HCT116 (cell line): ENCODE data around the gene MAOA. TPM values are rescaled to one million over a fixed set of nuclear protein-coding genes. Genes with fewer than 3 reads are reported as not detected.

ENCODE experiments used
- ATAC-seq: fragments of 200-7000 bp; cut with Tn5 transposase; 2 replicates; pipeline ENCODE4 v1.9.1; 2020; ENCODE audit warnings: mild to moderate bottlenecking, moderate library complexity
- BruUV-seq: library from RNA; stranded (reverse); fragments of 400-500 nt; replicated peaks from 2 replicates; lab custom pipeline; 2021; lab: Mats Ljungman, UMichigan
- CTCF ChIA-PET: fragments of 300-600 bp; sonication (Branson Sonifier 250); formaldehyde crosslinking; loops from one replicate; lab custom pipeline; 2021; ENCODE audit warnings: antibody characterized with exemption; lab: Charles Lee
- POLR2A ChIA-PET: fragments of 300-600, 350-600 bp; sonication (Branson Sonifier 250); formaldehyde crosslinking; loops from one replicate; lab custom pipeline; 2021; ENCODE audit warnings: antibody characterized with exemption; lab: Charles Lee
- RAD21 ChIA-PET, 2 experiments: fragments of 300-600 bp; sonication (Branson Sonifier 250); formaldehyde crosslinking; loops; one replicate each; lab custom pipeline; 2023; ENCODE audit warnings: low total read pairs in 2 of 2; ENCODE audit not compliant: uncharacterized antibody in 2 of 2, unreplicated experiment in 2 of 2, low non-redundant PET in 1 of 2; lab: Charles Lee
- DNase-seq: peaks from one replicate; pipeline ENCODE4 v3.0.0-alpha.2; 2010; ENCODE audit warnings: low read depth, low spot score
- H2AFZ ChIP-seq: fragments of 200-600 bp; shearing (Covaris generic), sonication (generic); 2 replicates; pipeline ENCODE4 v1.6.1; 2017; ENCODE audit warnings: low read depth, mixed run types, mixed read lengths, antibody characterized with exemption, low read length; ENCODE audit not compliant: poor library complexity, severe bottlenecking
- H3K27ac ChIP-seq: 2 replicates; pipeline ENCODE4 v1.5.1; 2012; ENCODE audit warnings: low read depth, low read length
- H3K27me3 ChIP-seq: fragments of 200-600 bp; sonication (generic); 2 replicates; pipeline ENCODE4 v1.6.1; 2016; ENCODE audit warnings: mixed run types, low read length, mixed read lengths; ENCODE audit not compliant: insufficient read depth
- H3K36me3 ChIP-seq, 2 experiments: fragments of 200-500 bp in 1 of 2; fragments of 200-600 bp in 1 of 2; sonication (Bioruptor generic) in 1 of 2; sonication (generic) in 1 of 2; 2 replicates each; pipeline versions ENCODE4 v1.5.1 to v1.6.1; 2014 to 2016; ENCODE audit warnings: low read length in 2 of 2, inconsistent platforms in 1 of 2, mixed read lengths in 1 of 2, mixed run types in 1 of 2; ENCODE audit not compliant: insufficient read depth in 2 of 2, control insufficient read depth in 1 of 2
- H3K4me1 ChIP-seq, 2 experiments: fragments of 200-600 bp in 1 of 2; sonication (generic) in 1 of 2; 2 replicates each; pipeline versions ENCODE4 v1.5.1 to v1.6.1; 2012 to 2017; ENCODE audit warnings: low read length in 2 of 2, inconsistent platforms in 1 of 2, mild to moderate bottlenecking in 1 of 2, mixed read lengths in 1 of 2, mixed run types in 1 of 2, moderate library complexity in 1 of 2; ENCODE audit not compliant: insufficient read depth in 2 of 2, control insufficient read depth in 1 of 2
- H3K4me2 ChIP-seq: fragments of 200-600 bp; sonication (generic); 2 replicates; pipeline ENCODE4 v1.6.1; 2017; ENCODE audit warnings: mixed run types, low read length, mixed read lengths
- H3K4me3 ChIP-seq, 2 experiments: fragments of 200-600 bp in 1 of 2; sonication (generic) in 1 of 2; replicated peaks in 1 of 2; 2 replicates each; pipeline ENCODE4 v1.5.1; 2011 to 2016; ENCODE audit warnings: low read length in 2 of 2, control low read depth in 1 of 2, low read depth in 1 of 2, mild to moderate bottlenecking in 1 of 2, mixed read lengths in 1 of 2, mixed run types in 1 of 2
- H3K79me2 ChIP-seq: fragments of 200-600 bp; sonication (generic); 2 replicates; pipeline ENCODE4 v1.6.1; 2017; ENCODE audit warnings: mild to moderate bottlenecking, mixed run types, low read length, moderate library complexity, mixed read lengths; ENCODE audit not compliant: insufficient read depth
- H3K9ac ChIP-seq: fragments of 200-600 bp; sonication (generic); 2 replicates; pipeline ENCODE4 v1.6.1; 2016; ENCODE audit warnings: low read length, mixed read lengths
- H3K9me2 ChIP-seq: fragments of 200-600 bp; sonication (generic), shearing (Covaris generic); 2 replicates; pipeline ENCODE4 v1.6.1; 2017; ENCODE audit warnings: mixed run types, mild to moderate bottlenecking, moderate library complexity; ENCODE audit not compliant: insufficient read depth
- H3K9me3 ChIP-seq, 2 experiments: fragments of 200-500 bp in 1 of 2; fragments of 200-600 bp in 1 of 2; sonication (Bioruptor generic) in 1 of 2; sonication (generic) in 1 of 2; 2 replicates each; pipeline ENCODE4 v1.6.1; 2014 to 2017; ENCODE audit warnings: low read length in 2 of 2, mixed read lengths in 2 of 2, inconsistent platforms in 1 of 2, low read depth in 1 of 2, mild to moderate bottlenecking in 1 of 2, mixed run types in 1 of 2, moderate library complexity in 1 of 2; ENCODE audit not compliant: control insufficient read depth in 1 of 2, insufficient read depth in 1 of 2
- H4K20me1 ChIP-seq: fragments of 200-600 bp; sonication (generic), shearing (Covaris generic); 2 replicates; pipeline ENCODE4 v1.6.1; 2017; ENCODE audit warnings: mixed run types, mild to moderate bottlenecking, moderate library complexity; ENCODE audit not compliant: insufficient read depth
- CEBPB ChIP-seq: IDR thresholded peaks from 2 replicates; pipeline ENCODE4 v1.6.1; 2012; ENCODE audit warnings: low read depth
- ELF1 ChIP-seq: IDR thresholded peaks from 2 replicates; pipeline ENCODE4 v1.6.1; 2012; ENCODE audit warnings: low read depth, borderline replicate concordance
- EZH2phosphoT487 ChIP-seq: fragments of 200-600 bp; IDR thresholded peaks from 2 replicates; pipeline ENCODE4 v1.6.1; 2018; ENCODE audit warnings: antibody characterized with exemption, borderline replicate concordance
- JUND ChIP-seq: IDR thresholded peaks from 2 replicates; pipeline ENCODE4 v1.6.1; 2012
- POLR2A ChIP-seq: IDR thresholded peaks from 2 replicates; pipeline ENCODE4 v1.7.0; 2011; ENCODE audit warnings: borderline replicate concordance; ENCODE audit not compliant: insufficient read depth, insufficient read length; ENCODE audit errors: extremely low read depth
- SIN3A ChIP-seq: IDR thresholded peaks from 2 replicates; pipeline ENCODE4 v1.6.1; 2012; ENCODE audit warnings: low read depth
- SP1 ChIP-seq: IDR thresholded peaks from 2 replicates; pipeline ENCODE4 v1.6.1; 2012; ENCODE audit warnings: low read depth
- ZNF274 ChIP-seq: fragments of 200-500 bp; sonication (Bioruptor generic); IDR thresholded peaks from 2 replicates; pipeline ENCODE4 v1.6.1; 2014; ENCODE audit warnings: mild to moderate bottlenecking, low read depth, low read length, inconsistent platforms
- intact Hi-C: fragments of 100-400 bp; cut with micrococcal nuclease; formaldehyde crosslinking; loops from 2 replicates; pipeline ENCODE4 v1.10.0; 2022
- total RNA-seq: library from RNA; stranded (reverse); gene quantifications from one replicate; pipeline ENCODE4 v1.2.1, GENCODE V29; 2021; ENCODE audit not compliant: unreplicated experiment
- TF ChIP-seq, protein P1 (sequence below): IDR thresholded peaks from 2 replicates; pipeline ENCODE4 v1.6.1; 2012
- TF ChIP-seq, protein P2 (sequence below): IDR thresholded peaks from 2 replicates; pipeline ENCODE4 v1.6.1; 2012

MAOA gene
- total RNA-seq, 1 experiment from 2014 or later = 13.6 TPM

DNA sequence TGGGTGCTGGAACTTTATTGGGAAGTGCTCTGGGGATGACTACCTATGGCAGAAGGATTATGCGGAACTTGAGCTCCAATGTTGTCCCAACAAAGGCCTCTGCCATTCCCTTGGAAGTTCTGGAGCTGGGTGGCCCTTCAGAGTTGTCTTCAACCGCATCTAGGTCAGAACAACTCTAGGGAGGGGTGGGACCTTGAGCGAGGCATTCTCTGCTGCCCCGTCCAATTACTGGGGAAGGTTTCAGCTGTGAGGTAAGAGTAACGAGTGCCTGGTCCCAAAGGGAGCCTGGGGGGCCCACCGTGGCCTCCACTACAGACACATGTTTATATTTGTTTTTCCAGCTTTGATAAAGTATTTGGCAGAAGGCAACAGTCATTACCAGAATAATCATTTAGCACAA, 79.4 kb downstream of the MAOA start:
- H3K9me2 ChIP-seq = no peaks in the 10 kb centered on the region
- H4K20me1 ChIP-seq = no peaks in the 10 kb centered on the region
- POLR2A ChIA-PET = no interaction called here
- no peak overlapping the region for H3K4me2 ChIP-seq
- H3K4me3 ChIP-seq = no peak overlapping the region
- no peaks in the 10 kb centered on the region for H3K27me3 ChIP-seq
- H3K9me3 ChIP-seq = no peaks in the 10 kb centered on the region
- H3K36me3 ChIP-seq = no peaks in the 10 kb centered on the region
- no peaks in the 10 kb centered on the region for H3K79me2 ChIP-seq
- intact Hi-C loops = no loop called here
- BruUV-seq = no TSS peak
- no peak for ATAC-seq
- no peak overlapping the region for H3K27ac ChIP-seq
- no peaks in the 10 kb centered on the region for H3K4me1 ChIP-seq
- CTCF ChIA-PET = interaction anchor here (1.2 kb wide), 1 partner anchor 15 kb away, joined by 3 read pairs; no protein-coding TSS in a partner anchor
- RAD21 ChIA-PET = no interaction called here
- DNase-seq = no peak
- H2AFZ ChIP-seq = no peak overlapping the region
- no peak overlapping the region for H3K9ac ChIP-seq
- TF ChIP-seq ZNF274 = no peak
- no peak for TF ChIP-seq EZH2phosphoT487
- TF ChIP-seq, protein P1, sequence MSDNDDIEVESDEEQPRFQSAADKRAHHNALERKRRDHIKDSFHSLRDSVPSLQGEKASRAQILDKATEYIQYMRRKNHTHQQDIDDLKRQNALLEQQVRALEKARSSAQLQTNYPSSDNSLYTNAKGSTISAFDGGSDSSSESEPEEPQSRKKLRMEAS = no peak

- ChIA-PET RAD21 (no interaction called here), POLR2A (no interaction called here), CTCF (interaction anchor here (1.2 kb wide), 1 partner anchor 14 kb away, joined by 3 read pairs; no protein-coding TSS in a partner anchor)
- no peak for ATAC-seq
- no peak overlapping the region for H2AFZ ChIP-seq
- no TSS peak for BruUV-seq
- TF ChIP-seq, protein P2, sequence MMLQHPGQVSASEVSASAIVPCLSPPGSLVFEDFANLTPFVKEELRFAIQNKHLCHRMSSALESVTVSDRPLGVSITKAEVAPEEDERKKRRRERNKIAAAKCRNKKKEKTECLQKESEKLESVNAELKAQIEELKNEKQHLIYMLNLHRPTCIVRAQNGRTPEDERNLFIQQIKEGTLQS = no peak
- TF ChIP-seq ZNF274 (no peak), JUND (no peak), CEBPB (no peak), ELF1 (no peak), SIN3A (no peak), SP1 (no peak), POLR2A (no peak)
- TF ChIP-seq, protein P1 = no peak
- TF ChIP-seq, all 23 proteins: peak for 0
- Histone ChIP-seq H3K4me3 (no peak overlapping the region), H3K36me3 (no peaks in the 10 kb centered on the region), H3K27me3 (no peaks in the 10 kb centered on the region), H3K27ac (no peak overlapping the region), H3K4me1 (no peaks in the 10 kb centered on the region), H3K79me2 (no peaks in the 10 kb centered on the region), H3K9me2 (no peaks in the 10 kb centered on the region), H3K9me3 (no peaks in the 10 kb centered on the region), H3K4me2 (no peak overlapping the region), H4K20me1 (no peaks in the 10 kb centered on the region), H3K9ac (no peak overlapping the region)
- DNase-seq = no peak
- intact Hi-C loops = no loop called here
These were observed 79.9 kb downstream of the MAOA start for GRCh38 chrX:43735957-43736356.
